ENCODE results near the gene MORN3.

MORN3 gene

GRCh38 chr12:121713793-121714192, 44.3 kb upstream of the MORN3 start:
- TF ChIP-seq EP300 (IDR thresholded peaks at IDR 0.05; ENCODE audit: borderline replicate concordance) = no peak

GRCh38 chr12:121713257-121713777, 43.9 kb upstream of the MORN3 start:
- TF ChIP-seq CEBPB (IDR thresholded peaks at IDR 0.05) (no peak), EGR1 (IDR thresholded peaks at IDR 0.05) (no peak), MAX (IDR thresholded peaks at IDR 0.05) (no peak), YY1 (IDR thresholded peaks at IDR 0.05; ENCODE audit: low read depth) (no peak), EP300 (IDR thresholded peaks at IDR 0.05; ENCODE audit: borderline replicate concordance) (no peak), FOXM1 (IDR thresholded peaks at IDR 0.05; ENCODE audit: borderline replicate concordance, low read depth) (no peak), ZBTB7A (IDR thresholded peaks at IDR 0.05; ENCODE audit: low read depth) (no peak), TEAD4 (IDR thresholded peaks at IDR 0.05) (no peak), USF1 (IDR thresholded peaks at IDR 0.05) (no peak), NFIC (IDR thresholded peaks at IDR 0.05) (no peak), TAF1 (IDR thresholded peaks at IDR 0.05; ENCODE audit: low read depth) (no peak), TCF12 (IDR thresholded peaks at IDR 0.05; ENCODE audit: low read depth) (no peak)

GRCh38 chr12:121712461-121713256, 43.2 kb upstream of the MORN3 start, which contains the start of gene TMEM120B:
Gene TMEM120B, plus strand, starts transcription at chr12:121712752. Its CDS starts 144 bp downstream, at chr12:121712896.
- TF ChIP-seq RAD21 (IDR thresholded peaks at IDR 0.05; ENCODE audit: low read depth) (no peak), MAX (IDR thresholded peaks at IDR 0.05) (peak; percentile 71; the same call in 1 of the 2 replicates), TEAD4 (IDR thresholded peaks at IDR 0.05) (no peak), USF1 (IDR thresholded peaks at IDR 0.05) (peak; percentile 19; the same call in 1 of the 2 replicates), NFIC (IDR thresholded peaks at IDR 0.05) (no peak), FOXM1 (IDR thresholded peaks at IDR 0.05; ENCODE audit: borderline replicate concordance, low read depth) (no peak), EP300 (IDR thresholded peaks at IDR 0.05; ENCODE audit: borderline replicate concordance) (no peak), ZBTB7A (IDR thresholded peaks at IDR 0.05; ENCODE audit: low read depth) (peak; percentile 82), TAF1 (IDR thresholded peaks at IDR 0.05; ENCODE audit: low read depth) (peak; percentile 63), TCF12 (IDR thresholded peaks at IDR 0.05; ENCODE audit: low read depth) (peak; percentile 25; the same call in 1 of the 2 replicates), CREB1 (IDR thresholded peaks at IDR 0.05; ENCODE audit: low read depth) (peak; percentile 65; the same call in 1 of the 2 replicates), REST (IDR thresholded peaks at IDR 0.05; ENCODE audit: low read depth) (no peak), EGR1 (IDR thresholded peaks at IDR 0.05) (0 out of 2 replicates have a peak, but pooled peaks have one; percentile 16), YY1 (IDR thresholded peaks at IDR 0.05; ENCODE audit: low read depth) (no peak), CEBPB (IDR thresholded peaks at IDR 0.05) (no peak)

GRCh38 chr12:121712190-121712460, 42.7 kb upstream of the MORN3 start:
- TF ChIP-seq CEBPB (IDR thresholded peaks at IDR 0.05) = no peak

GRCh38 chr12:121711361-121712189, 42.1 kb upstream of the MORN3 start:
- TF ChIP-seq TEAD4 (IDR thresholded peaks at IDR 0.05) (no peak), EP300 (IDR thresholded peaks at IDR 0.05; ENCODE audit: borderline replicate concordance) (no peak), RAD21 (IDR thresholded peaks at IDR 0.05; ENCODE audit: low read depth) (no peak), NFIC (IDR thresholded peaks at IDR 0.05) (no peak), TCF12 (IDR thresholded peaks at IDR 0.05; ENCODE audit: low read depth) (no peak), TAF1 (IDR thresholded peaks at IDR 0.05; ENCODE audit: low read depth) (no peak), REST (IDR thresholded peaks at IDR 0.05; ENCODE audit: low read depth) (no peak), CEBPB (IDR thresholded peaks at IDR 0.05) (no peak), USF1 (IDR thresholded peaks at IDR 0.05) (no peak), FOXM1 (IDR thresholded peaks at IDR 0.05; ENCODE audit: borderline replicate concordance, low read depth) (no peak), CREB1 (IDR thresholded peaks at IDR 0.05; ENCODE audit: low read depth) (no peak), ZBTB7A (IDR thresholded peaks at IDR 0.05; ENCODE audit: low read depth) (no peak), MAX (IDR thresholded peaks at IDR 0.05) (no peak), EGR1 (IDR thresholded peaks at IDR 0.05) (no peak), YY1 (IDR thresholded peaks at IDR 0.05; ENCODE audit: low read depth) (no peak)
